ENCODE results near the gene OR52I2. TPM values are rescaled to one million over a fixed set of nuclear protein-coding genes. Genes with fewer than 3 reads are reported as not detected.

The OR52I2 gene
- total and polyA plus RNA-seq, 9 donors: 0.12 TPM; not detected in 8

- H3K9me3 ChIP-seq (replicated peaks; ENCODE audit: control insufficient read depth, low read depth, low read length): no peaks in the 10 kb centered on the region
- H3K27me3 ChIP-seq (ENCODE audit: control insufficient read depth, insufficient read depth, low read length): no peaks in the 10 kb centered on the region
- WGBS (ENCODE audit: insufficient coverage): 71% methylated on average over 2 of the region's 6 CpGs
- peaks cover 20% of the 10 kb centered on the region for H3K36me3 ChIP-seq (ENCODE audit: control insufficient read depth, insufficient read depth, low read length)
- H3K4me3 ChIP-seq (ENCODE audit: low read length): peak overlapping the region; percentile 94
- H3K4me1 ChIP-seq (ENCODE audit: control insufficient read depth, insufficient read depth, low read length): peaks cover 8% of the 10 kb centered on the region
- peak overlapping the region; percentile 96 for H3K27ac ChIP-seq (ENCODE audit: low read length)
- DNase-seq: peak; percentile 13
These were observed 25.6 kb downstream of the OR52I2 start for GRCh38 chr11:4607096-4607495.

- Histone ChIP-seq H3K4me1 (ENCODE audit: control insufficient read depth, insufficient read depth, low read length) (peaks cover 8% of the 10 kb centered on the region), H3K27ac (ENCODE audit: low read length) (peak within 1 kb of the TSS; percentile 96), H3K36me3 (ENCODE audit: control insufficient read depth, insufficient read depth, low read length) (peaks cover 15% of the 10 kb centered on the region), H3K27me3 (ENCODE audit: control insufficient read depth, insufficient read depth, low read length) (peaks cover 2% of the 10 kb centered on the region), H3K9me3 (replicated peaks; ENCODE audit: control insufficient read depth, low read depth, low read length) (no peaks in the 10 kb centered on the region), H3K4me3 (ENCODE audit: low read length) (peak within 1 kb of the TSS; percentile 94)
- peak; percentile 98 for DNase-seq
- WGBS (ENCODE audit: insufficient coverage): 5% methylated on average over 33 of the region's 43 CpGs
These were observed 26.5 kb downstream of the OR52I2 start, which contains the start of gene TRIM68 for GRCh38 chr11:4607781-4608666. Gene TRIM68 (minus strand): TSS chr11:4608231. CDS start chr11:4605504, 2,727 bp downstream.

GRCh38 chr11:4610258-4610935, 28.9 kb downstream of the OR52I2 start:
- WGBS (ENCODE audit: insufficient coverage): 35% methylated on average over 2 of the region's 3 CpGs
- DNase-seq: peak; percentile 7
- Histone ChIP-seq H3K9me3 (replicated peaks; ENCODE audit: control insufficient read depth, low read depth, low read length) (no peaks in the 10 kb centered on the region), H3K4me3 (ENCODE audit: low read length) (no peak overlapping the region), H3K27ac (ENCODE audit: low read length) (no peak overlapping the region), H3K27me3 (ENCODE audit: control insufficient read depth, insufficient read depth, low read length) (peaks cover 2% of the 10 kb centered on the region), H3K36me3 (ENCODE audit: control insufficient read depth, insufficient read depth, low read length) (no peaks in the 10 kb centered on the region), H3K4me1 (ENCODE audit: control insufficient read depth, insufficient read depth, low read length) (peaks cover 8% of the 10 kb centered on the region)

GRCh38 chr11:4611986-4612385, 30.4 kb downstream of the OR52I2 start:
- no peaks in the 10 kb centered on the region for H3K9me3 ChIP-seq (replicated peaks; ENCODE audit: control insufficient read depth, low read depth, low read length)
- no peak for DNase-seq
- H3K4me3 ChIP-seq (ENCODE audit: low read length): no peak overlapping the region
- no peak overlapping the region for H3K27ac ChIP-seq (ENCODE audit: low read length)
- peaks cover 4% of the 10 kb centered on the region for H3K4me1 ChIP-seq (ENCODE audit: control insufficient read depth, insufficient read depth, low read length)
- H3K36me3 ChIP-seq (ENCODE audit: control insufficient read depth, insufficient read depth, low read length): no peaks in the 10 kb centered on the region
- no CpG with 5 or more reads among the region's 2 CpGs for WGBS (ENCODE audit: insufficient coverage)
- H3K27me3 ChIP-seq (ENCODE audit: control insufficient read depth, insufficient read depth, low read length): peaks cover 2% of the 10 kb centered on the region

GRCh38 chr11:4615856-4616444, 34.4 kb downstream of the OR52I2 start:
- Histone ChIP-seq H3K4me3 (ENCODE audit: low read length) (no peak overlapping the region), H3K27ac (ENCODE audit: low read length) (no peak overlapping the region), H3K36me3 (ENCODE audit: control insufficient read depth, insufficient read depth, low read length) (no peaks in the 10 kb centered on the region), H3K9me3 (replicated peaks; ENCODE audit: control insufficient read depth, low read depth, low read length) (no peaks in the 10 kb centered on the region), H3K4me1 (ENCODE audit: control insufficient read depth, insufficient read depth, low read length) (no peaks in the 10 kb centered on the region), H3K27me3 (ENCODE audit: control insufficient read depth, insufficient read depth, low read length) (peaks cover 2% of the 10 kb centered on the region)
- DNase-seq: no peak

GRCh38 chr11:4619514-4619913, 38.0 kb downstream of the OR52I2 start:
- Histone ChIP-seq H3K36me3 (ENCODE audit: control insufficient read depth, insufficient read depth, low read length) (no peaks in the 10 kb centered on the region), H3K4me3 (ENCODE audit: low read length) (no peak overlapping the region), H3K4me1 (ENCODE audit: control insufficient read depth, insufficient read depth, low read length) (no peaks in the 10 kb centered on the region), H3K9me3 (replicated peaks; ENCODE audit: control insufficient read depth, low read depth, low read length) (peaks cover 2% of the 10 kb centered on the region), H3K27me3 (ENCODE audit: control insufficient read depth, insufficient read depth, low read length) (no peaks in the 10 kb centered on the region), H3K27ac (ENCODE audit: low read length) (no peak overlapping the region)
- 70% methylated on average over 2 of the region's 9 CpGs for WGBS (ENCODE audit: insufficient coverage)
- no peak for DNase-seq

- Histone ChIP-seq H3K4me3 (ENCODE audit: low read length) (no peak overlapping the region), H3K27me3 (ENCODE audit: control insufficient read depth, insufficient read depth, low read length) (no peaks in the 10 kb centered on the region), H3K4me1 (ENCODE audit: control insufficient read depth, insufficient read depth, low read length) (no peaks in the 10 kb centered on the region), H3K27ac (ENCODE audit: low read length) (no peak overlapping the region), H3K36me3 (ENCODE audit: control insufficient read depth, insufficient read depth, low read length) (no peaks in the 10 kb centered on the region), H3K9me3 (replicated peaks; ENCODE audit: control insufficient read depth, low read depth, low read length) (peaks cover 5% of the 10 kb centered on the region)
- peak; percentile 61 for DNase-seq
- 31% methylated on average over 4 of the region's 15 CpGs for WGBS (ENCODE audit: insufficient coverage)
These were observed 44.9 kb downstream of the OR52I2 start for GRCh38 chr11:4626207-4627099.

GRCh38 chr11:4636136-4636535, 54.6 kb downstream of the OR52I2 start:
- 59% methylated on average over 2 of the region's 2 CpGs for WGBS (ENCODE audit: insufficient coverage)
- no peaks in the 10 kb centered on the region for H3K27me3 ChIP-seq (ENCODE audit: control insufficient read depth, insufficient read depth, low read length)
- DNase-seq: no peak
- H3K4me1 ChIP-seq (ENCODE audit: control insufficient read depth, insufficient read depth, low read length): peaks cover 5% of the 10 kb centered on the region
- H3K27ac ChIP-seq (ENCODE audit: low read length): no peak overlapping the region
- H3K36me3 ChIP-seq (ENCODE audit: control insufficient read depth, insufficient read depth, low read length): no peaks in the 10 kb centered on the region
- no peaks in the 10 kb centered on the region for H3K9me3 ChIP-seq (replicated peaks; ENCODE audit: control insufficient read depth, low read depth, low read length)
- no peak overlapping the region for H3K4me3 ChIP-seq (ENCODE audit: low read length)

GRCh38 chr11:4636962-4637661, 55.6 kb downstream of the OR52I2 start, which contains the start of gene OR51D1:
Gene OR51D1 (plus strand): TSS chr11:4637477. CDS start chr11:4639791, 2,314 bp downstream.
- Histone ChIP-seq H3K4me1 (ENCODE audit: control insufficient read depth, insufficient read depth, low read length) (peaks cover 5% of the 10 kb centered on the region), H3K4me3 (ENCODE audit: low read length) (peak within 1 kb of the TSS; percentile 24), H3K27me3 (ENCODE audit: control insufficient read depth, insufficient read depth, low read length) (no peaks in the 10 kb centered on the region), H3K36me3 (ENCODE audit: control insufficient read depth, insufficient read depth, low read length) (no peaks in the 10 kb centered on the region), H3K9me3 (replicated peaks; ENCODE audit: control insufficient read depth, low read depth, low read length) (no peaks in the 10 kb centered on the region), H3K27ac (ENCODE audit: low read length) (no peak within 1 kb of the TSS)
- DNase-seq: peak; percentile 74
- WGBS (ENCODE audit: insufficient coverage): 33% methylated on average over 3 of the region's 21 CpGs
